A673 (cell line): ENCODE data around the gene PLXNA1.

Experiments
- CTCF ChIP-seq: fragments of 300-800, 200-600 bp; sonication (generic); conservative IDR thresholded peaks from 2 replicates; pipeline ENCODE4 v1.5.1; 2017; ENCODE audit warnings: low read depth, mild to moderate bottlenecking, antibody characterized with exemption, low read length, moderate library complexity, mixed read lengths
- EZH2 ChIP-seq: fragments of 200-600 bp; sonication (generic); IDR thresholded peaks from 2 replicates; pipeline ENCODE4 v1.6.1; 2017; ENCODE audit warnings: borderline replicate concordance, low read depth, mild to moderate bottlenecking, mixed read lengths, antibody characterized with exemption, low read length; ENCODE audit not compliant: poor library complexity, severe bottlenecking

GRCh38 chr3:127013181-127013580, 30.3 kb downstream of the PLXNA1 start:
- no peak for TF ChIP-seq CTCF
- no peak for TF ChIP-seq EZH2
